ENCODE data around the gene ADARB1. TPM values are rescaled to one million over a fixed set of nuclear protein-coding genes. Genes with fewer than 3 reads are reported as not detected.

ADARB1 gene
- total RNA-seq, 1 donor from 2014 or later = 14.5 TPM

DNA sequence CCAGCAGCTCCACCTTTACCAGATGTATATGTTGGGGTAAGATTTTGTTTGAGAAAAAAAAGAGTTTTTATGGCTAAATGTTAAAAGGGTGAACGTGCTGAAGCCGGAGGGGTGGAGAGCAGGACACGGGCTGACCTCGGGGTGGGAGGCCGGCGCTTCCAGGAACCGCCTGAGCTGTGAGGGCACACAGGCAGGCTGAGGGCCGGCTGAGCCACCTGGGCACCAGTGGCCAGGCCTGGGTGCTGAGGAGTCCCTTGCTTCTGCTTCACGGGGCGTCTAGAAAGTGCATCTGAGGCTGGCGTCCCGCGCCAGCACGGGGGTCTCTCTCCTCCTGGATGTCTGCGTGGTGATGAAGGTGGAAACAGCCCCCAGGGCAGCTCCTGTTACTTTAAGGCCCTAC, 33.6 kb upstream of the ADARB1 start:
- peaks cover 5% of the 10 kb centered on the region for H3K4me1 Mint-ChIP-seq (ENCODE audit: unreplicated experiment)
- H3K36me3 Mint-ChIP-seq (ENCODE audit: low read depth, unreplicated experiment) = peaks cover 17% of the 10 kb centered on the region
- H3K27me3 Mint-ChIP-seq (ENCODE audit: unreplicated experiment) = peaks cover 5% of the 10 kb centered on the region
- TF ChIP-seq, protein P1, sequence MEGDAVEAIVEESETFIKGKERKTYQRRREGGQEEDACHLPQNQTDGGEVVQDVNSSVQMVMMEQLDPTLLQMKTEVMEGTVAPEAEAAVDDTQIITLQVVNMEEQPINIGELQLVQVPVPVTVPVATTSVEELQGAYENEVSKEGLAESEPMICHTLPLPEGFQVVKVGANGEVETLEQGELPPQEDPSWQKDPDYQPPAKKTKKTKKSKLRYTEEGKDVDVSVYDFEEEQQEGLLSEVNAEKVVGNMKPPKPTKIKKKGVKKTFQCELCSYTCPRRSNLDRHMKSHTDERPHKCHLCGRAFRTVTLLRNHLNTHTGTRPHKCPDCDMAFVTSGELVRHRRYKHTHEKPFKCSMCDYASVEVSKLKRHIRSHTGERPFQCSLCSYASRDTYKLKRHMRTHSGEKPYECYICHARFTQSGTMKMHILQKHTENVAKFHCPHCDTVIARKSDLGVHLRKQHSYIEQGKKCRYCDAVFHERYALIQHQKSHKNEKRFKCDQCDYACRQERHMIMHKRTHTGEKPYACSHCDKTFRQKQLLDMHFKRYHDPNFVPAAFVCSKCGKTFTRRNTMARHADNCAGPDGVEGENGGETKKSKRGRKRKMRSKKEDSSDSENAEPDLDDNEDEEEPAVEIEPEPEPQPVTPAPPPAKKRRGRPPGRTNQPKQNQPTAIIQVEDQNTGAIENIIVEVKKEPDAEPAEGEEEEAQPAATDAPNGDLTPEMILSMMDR (IDR thresholded peaks at IDR 0.05; ENCODE audit: unreplicated experiment) = no peak
- no peak overlapping the region for H3K27ac Mint-ChIP-seq (ENCODE audit: unreplicated experiment)
- no peaks in the 10 kb centered on the region for H3K9me3 Mint-ChIP-seq (ENCODE audit: unreplicated experiment)
- no peak for DNase-seq (ENCODE audit: low spot score)
- no peak overlapping the region for H3K4me3 Mint-ChIP-seq (ENCODE audit: unreplicated experiment)

DNA sequence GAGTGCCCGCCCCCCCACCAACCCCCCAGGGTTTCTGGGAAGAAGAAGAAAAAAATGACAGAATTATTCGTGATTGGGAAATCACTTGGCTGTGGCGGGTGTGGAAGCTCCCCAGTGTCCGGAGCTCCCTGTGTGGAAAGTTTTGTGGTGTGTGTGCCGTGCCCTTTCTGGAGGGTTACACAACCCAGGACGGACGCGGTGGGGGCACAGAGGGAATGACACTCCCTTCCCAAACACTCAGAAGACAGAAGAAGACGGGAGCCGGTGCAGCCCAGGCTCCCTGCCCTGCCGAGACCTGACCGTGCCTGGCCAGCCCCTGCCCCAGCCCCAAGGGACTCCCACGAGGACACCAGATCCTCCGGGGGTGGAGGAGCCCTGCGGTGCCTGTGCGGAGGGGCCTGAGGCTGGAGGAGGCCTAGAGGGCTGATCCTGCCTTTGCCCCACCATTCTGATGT, 33.0 kb upstream of the ADARB1 start:
- peaks cover 14% of the 10 kb centered on the region for H3K36me3 Mint-ChIP-seq (ENCODE audit: low read depth, unreplicated experiment)

GRCh38 chr21:45041984-45042663, 32.3 kb upstream of the ADARB1 start:
- H3K27me3 Mint-ChIP-seq (ENCODE audit: unreplicated experiment) = peaks cover 5% of the 10 kb centered on the region
- no peak overlapping the region for H3K4me3 Mint-ChIP-seq (ENCODE audit: unreplicated experiment)
- H3K4me1 Mint-ChIP-seq (ENCODE audit: unreplicated experiment) = peaks cover 5% of the 10 kb centered on the region
- H3K27ac Mint-ChIP-seq (ENCODE audit: unreplicated experiment) = peak overlapping the region; percentile 33
- TF ChIP-seq, protein P1 (IDR thresholded peaks at IDR 0.05; ENCODE audit: unreplicated experiment) = no peak
- no peak for DNase-seq (ENCODE audit: low spot score)
- peaks cover 10% of the 10 kb centered on the region for H3K36me3 Mint-ChIP-seq (ENCODE audit: low read depth, unreplicated experiment)
- no peaks in the 10 kb centered on the region for H3K9me3 Mint-ChIP-seq (ENCODE audit: unreplicated experiment)

More for the DNA sequence above, 33.0 kb upstream of the ADARB1 start:
- no peaks in the 10 kb centered on the region for H3K9me3 Mint-ChIP-seq (ENCODE audit: unreplicated experiment)
- H3K4me1 Mint-ChIP-seq (ENCODE audit: unreplicated experiment) = peaks cover 5% of the 10 kb centered on the region
- H3K27me3 Mint-ChIP-seq (ENCODE audit: unreplicated experiment) = peaks cover 5% of the 10 kb centered on the region
- TF ChIP-seq, protein P1 (IDR thresholded peaks at IDR 0.05; ENCODE audit: unreplicated experiment) = no peak
- H3K4me3 Mint-ChIP-seq (ENCODE audit: unreplicated experiment) = no peak overlapping the region
- no peak overlapping the region for H3K27ac Mint-ChIP-seq (ENCODE audit: unreplicated experiment)
- DNase-seq (ENCODE audit: low spot score) = no peak

- peaks cover 5% of the 10 kb centered on the region for H3K4me1 Mint-ChIP-seq (ENCODE audit: unreplicated experiment)
- no peak for DNase-seq (ENCODE audit: low spot score)
- peaks cover 5% of the 10 kb centered on the region for H3K27me3 Mint-ChIP-seq (ENCODE audit: unreplicated experiment)
- peaks cover 7% of the 10 kb centered on the region for H3K36me3 Mint-ChIP-seq (ENCODE audit: low read depth, unreplicated experiment)
- TF ChIP-seq, protein P1 (IDR thresholded peaks at IDR 0.05; ENCODE audit: unreplicated experiment) = no peak
- no peak overlapping the region for H3K27ac Mint-ChIP-seq (ENCODE audit: unreplicated experiment)
- H3K4me3 Mint-ChIP-seq (ENCODE audit: unreplicated experiment) = no peak overlapping the region
- H3K9me3 Mint-ChIP-seq (ENCODE audit: unreplicated experiment) = no peaks in the 10 kb centered on the region
Observed at GRCh38 chr21:45042664-45043161, 31.7 kb upstream of the ADARB1 start.

DNA sequence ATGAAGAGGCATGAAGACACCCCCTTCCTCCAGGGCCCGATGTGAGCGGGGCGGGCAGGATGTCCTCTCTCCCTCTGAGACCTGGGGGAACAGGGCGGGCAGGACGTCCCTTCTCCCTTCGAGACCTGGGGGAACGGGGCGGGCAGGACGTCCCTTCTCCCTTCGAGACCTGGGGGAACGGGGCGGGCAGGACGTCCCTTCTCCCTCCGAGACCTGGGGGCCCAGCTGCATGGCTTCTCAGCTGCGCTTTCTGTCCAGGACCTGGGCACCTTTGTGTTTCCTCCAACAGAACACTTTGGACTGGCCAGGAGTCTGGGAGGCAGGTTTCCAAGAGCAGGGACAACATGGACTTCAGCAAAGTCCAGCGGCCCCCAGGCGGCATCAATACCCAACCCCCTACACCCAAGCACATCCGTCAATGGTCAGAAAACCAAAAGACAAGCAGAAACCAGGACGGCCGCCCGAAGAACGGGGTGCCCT, 30.8 kb upstream of the ADARB1 start:
- no peak overlapping the region for H3K4me3 Mint-ChIP-seq (ENCODE audit: unreplicated experiment)
- H3K36me3 Mint-ChIP-seq (ENCODE audit: low read depth, unreplicated experiment) = peaks cover 7% of the 10 kb centered on the region
- H3K27me3 Mint-ChIP-seq (ENCODE audit: unreplicated experiment) = peaks cover 5% of the 10 kb centered on the region
- H3K4me1 Mint-ChIP-seq (ENCODE audit: unreplicated experiment) = peaks cover 5% of the 10 kb centered on the region
- TF ChIP-seq, protein P1 (IDR thresholded peaks at IDR 0.05; ENCODE audit: unreplicated experiment) = no peak
- H3K9me3 Mint-ChIP-seq (ENCODE audit: unreplicated experiment) = no peaks in the 10 kb centered on the region
- no peak for DNase-seq (ENCODE audit: low spot score)
- H3K27ac Mint-ChIP-seq (ENCODE audit: unreplicated experiment) = no peak overlapping the region

Measured in endothelial cell (in vitro differentiated cells).